ENCODE data around the gene TTC17.

The TTC17 gene

GRCh38 chr11:43504316-43504950, 145.7 kb downstream of the TTC17 start:
- Histone ChIP-seq H3K9me3 (ENCODE audit: control insufficient read depth, insufficient read depth, low read depth, low read length) (no peaks in the 10 kb centered on the region), H3K27me3 (ENCODE audit: control insufficient read depth, insufficient read depth, low read length) (no peaks in the 10 kb centered on the region), H3K4me3 (ENCODE audit: low read depth, low read length) (no peak overlapping the region), H3K4me1 (ENCODE audit: control insufficient read depth, insufficient read depth, low read length) (0 out of 2 replicates have a peak, but pooled peaks cover 3% of the 10 kb centered on the region), H3K9ac (ENCODE audit: low read length) (no peak overlapping the region), H3K27ac (ENCODE audit: low read depth, low read length) (no peak overlapping the region), H3K36me3 (ENCODE audit: control insufficient read depth, insufficient read depth, low read length) (no peaks in the 10 kb centered on the region)

DNA sequence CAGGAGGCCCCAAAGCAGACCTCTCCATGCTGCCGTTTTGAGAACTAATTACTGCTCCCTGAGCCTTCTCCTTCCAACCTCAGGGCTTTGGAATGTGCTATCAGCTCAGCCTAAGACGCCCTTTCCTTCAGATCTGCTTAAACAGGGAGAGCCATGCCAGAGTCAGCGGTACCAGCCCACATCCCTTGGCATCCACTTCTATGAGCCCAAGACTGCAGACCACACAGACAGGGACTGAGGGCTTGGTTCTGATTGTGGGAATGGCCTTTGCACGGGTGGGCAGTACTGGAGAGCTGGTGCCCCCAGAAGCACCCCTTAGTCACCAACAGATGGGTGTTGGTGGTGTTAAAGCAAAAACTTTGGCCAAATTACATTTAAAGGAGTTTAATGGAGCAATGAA, 146.5 kb downstream of the TTC17 start:
- Histone ChIP-seq H3K4me3 (ENCODE audit: low read depth, low read length) (no peak overlapping the region), H3K36me3 (ENCODE audit: control insufficient read depth, insufficient read depth, low read length) (no peaks in the 10 kb centered on the region), H3K4me1 (ENCODE audit: control insufficient read depth, insufficient read depth, low read length) (0 out of 2 replicates have a peak, but pooled peaks cover 3% of the 10 kb centered on the region), H3K9ac (ENCODE audit: low read length) (no peak overlapping the region), H3K27me3 (ENCODE audit: control insufficient read depth, insufficient read depth, low read length) (no peaks in the 10 kb centered on the region), H3K9me3 (ENCODE audit: control insufficient read depth, insufficient read depth, low read depth, low read length) (no peaks in the 10 kb centered on the region), H3K27ac (ENCODE audit: low read depth, low read length) (no peak overlapping the region)

DNA sequence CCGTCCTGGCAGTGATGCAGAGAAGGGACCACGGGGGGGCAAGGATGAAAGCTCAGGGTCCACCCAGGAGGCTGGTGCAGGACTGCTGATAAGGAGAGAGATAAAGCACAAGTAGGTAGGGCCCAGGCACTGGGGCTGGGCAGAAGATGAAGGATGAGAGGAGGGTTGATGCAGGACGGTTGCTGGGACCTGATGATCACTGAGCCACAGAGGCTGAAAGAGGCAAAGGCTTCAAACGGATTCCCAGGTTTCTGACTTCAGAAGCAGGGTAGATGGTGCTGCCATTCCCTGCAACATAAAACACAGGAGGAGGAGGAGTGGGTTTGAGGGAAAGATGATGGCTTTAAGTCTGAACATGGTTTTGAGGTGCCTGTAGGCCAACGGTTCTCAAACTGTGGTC, 148.5 kb downstream of the TTC17 start:
- Histone ChIP-seq H3K36me3 (ENCODE audit: control insufficient read depth, insufficient read depth, low read length) (no peaks in the 10 kb centered on the region), H3K4me1 (ENCODE audit: control insufficient read depth, insufficient read depth, low read length) (0 out of 2 replicates have a peak, but pooled peaks cover 3% of the 10 kb centered on the region)

DNA sequence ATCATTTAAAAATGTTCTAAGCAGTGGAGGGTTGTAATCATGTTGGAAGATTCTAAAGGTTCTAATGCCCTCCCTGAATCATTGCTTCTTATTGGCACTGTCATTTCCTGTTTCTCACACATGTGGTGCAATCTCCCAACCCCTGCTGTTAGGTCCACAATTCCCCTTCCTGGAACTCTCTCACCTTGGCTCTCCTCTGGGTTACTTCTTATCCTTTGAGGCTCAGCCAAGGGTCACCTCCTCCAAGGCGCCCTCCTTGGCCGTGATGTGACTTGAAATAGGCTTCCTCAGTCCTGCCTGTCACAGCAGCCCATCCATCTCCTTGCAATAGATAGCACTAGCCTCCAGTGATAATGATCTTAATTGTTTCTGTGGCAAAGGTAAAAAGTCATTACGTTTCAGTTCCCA, 149.8 kb downstream of the TTC17 start:
- Histone ChIP-seq H3K36me3 (ENCODE audit: control insufficient read depth, insufficient read depth, low read length) (no peaks in the 10 kb centered on the region), H3K9me3 (ENCODE audit: control insufficient read depth, insufficient read depth, low read depth, low read length) (no peaks in the 10 kb centered on the region), H3K9ac (ENCODE audit: low read length) (no peak overlapping the region), H3K27ac (ENCODE audit: low read depth, low read length) (no peak overlapping the region), H3K4me1 (ENCODE audit: control insufficient read depth, insufficient read depth, low read length) (0 out of 2 replicates have a peak, but pooled peaks cover 3% of the 10 kb centered on the region), H3K4me3 (ENCODE audit: low read depth, low read length) (no peak overlapping the region), H3K27me3 (ENCODE audit: control insufficient read depth, insufficient read depth, low read length) (no peaks in the 10 kb centered on the region)

More for the DNA sequence above, 148.5 kb downstream of the TTC17 start:
- no peak overlapping the region for H3K4me3 ChIP-seq (ENCODE audit: low read depth, low read length)
- H3K9me3 ChIP-seq (ENCODE audit: control insufficient read depth, insufficient read depth, low read depth, low read length) = no peaks in the 10 kb centered on the region
- H3K27ac ChIP-seq (ENCODE audit: low read depth, low read length) = no peak overlapping the region
- no peak overlapping the region for H3K9ac ChIP-seq (ENCODE audit: low read length)
- no peaks in the 10 kb centered on the region for H3K27me3 ChIP-seq (ENCODE audit: control insufficient read depth, insufficient read depth, low read length)

DNA sequence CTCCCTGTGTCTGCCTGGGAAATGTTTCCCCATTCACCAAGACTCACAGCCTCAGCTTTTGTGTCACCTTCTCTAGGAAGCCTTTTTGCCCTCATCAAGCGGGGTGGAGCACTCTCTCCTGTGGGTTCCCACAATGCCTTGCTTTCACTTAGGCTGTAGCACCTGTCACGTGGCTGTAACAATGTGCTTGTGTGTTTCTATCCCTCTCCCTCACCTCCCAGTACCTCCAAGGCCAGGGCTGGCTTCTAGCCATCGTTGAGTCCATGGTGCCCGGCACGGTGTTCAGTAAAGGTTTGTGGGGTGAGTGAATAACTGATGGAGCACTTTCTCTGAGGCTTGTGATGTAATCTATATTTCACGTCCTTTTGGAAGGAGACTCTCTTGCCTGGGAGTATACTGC, 153.2 kb downstream of the TTC17 start:
- no peaks in the 10 kb centered on the region for H3K9me3 ChIP-seq (ENCODE audit: control insufficient read depth, insufficient read depth, low read depth, low read length)
- no peak overlapping the region for H3K9ac ChIP-seq (ENCODE audit: low read length)
- no peaks in the 10 kb centered on the region for H3K36me3 ChIP-seq (ENCODE audit: control insufficient read depth, insufficient read depth, low read length)
- H3K27ac ChIP-seq (ENCODE audit: low read depth, low read length) = no peak overlapping the region
- H3K27me3 ChIP-seq (ENCODE audit: control insufficient read depth, insufficient read depth, low read length) = no peaks in the 10 kb centered on the region
- H3K4me1 ChIP-seq (ENCODE audit: control insufficient read depth, insufficient read depth, low read length) = 0 out of 2 replicates have a peak, but pooled peaks cover 3% of the 10 kb centered on the region
- no peak overlapping the region for H3K4me3 ChIP-seq (ENCODE audit: low read depth, low read length)

DNA sequence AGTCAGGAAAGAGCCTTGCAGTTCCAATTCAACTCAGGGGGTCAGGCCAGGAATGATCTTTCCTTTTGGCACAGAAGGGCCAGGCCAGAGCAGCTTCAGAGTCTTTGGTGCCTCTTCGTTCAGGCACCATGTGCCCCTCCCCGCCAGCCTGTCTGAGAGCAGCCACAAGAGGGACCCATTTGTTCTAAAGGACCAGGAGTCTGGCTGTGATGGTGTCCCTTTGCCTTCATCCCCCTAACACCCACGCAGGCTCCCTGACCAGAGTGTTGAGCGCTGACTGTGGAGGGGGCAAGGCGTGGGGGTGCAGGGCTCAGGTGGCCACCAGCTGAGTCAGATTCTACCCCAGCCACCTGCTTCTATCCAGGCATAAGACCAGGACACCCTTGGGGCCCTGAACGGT, 156.4 kb downstream of the TTC17 start:
- H3K27ac ChIP-seq (ENCODE audit: low read depth, low read length) = no peak overlapping the region
- no peak overlapping the region for H3K9ac ChIP-seq (ENCODE audit: low read length)
- no peaks in the 10 kb centered on the region for H3K9me3 ChIP-seq (ENCODE audit: control insufficient read depth, insufficient read depth, low read depth, low read length)
- no peaks in the 10 kb centered on the region for H3K4me1 ChIP-seq (ENCODE audit: control insufficient read depth, insufficient read depth, low read length)
- no peaks in the 10 kb centered on the region for H3K27me3 ChIP-seq (ENCODE audit: control insufficient read depth, insufficient read depth, low read length)
- no peak overlapping the region for H3K4me3 ChIP-seq (ENCODE audit: low read depth, low read length)
- H3K36me3 ChIP-seq (ENCODE audit: control insufficient read depth, insufficient read depth, low read length) = no peaks in the 10 kb centered on the region

- H3K4me3 ChIP-seq (ENCODE audit: low read depth, low read length) = no peak overlapping the region
- no peak overlapping the region for H3K27ac ChIP-seq (ENCODE audit: low read depth, low read length)
- H3K9ac ChIP-seq (ENCODE audit: low read length) = no peak overlapping the region
- H3K36me3 ChIP-seq (ENCODE audit: control insufficient read depth, insufficient read depth, low read length) = no peaks in the 10 kb centered on the region
- no peaks in the 10 kb centered on the region for H3K27me3 ChIP-seq (ENCODE audit: control insufficient read depth, insufficient read depth, low read length)
- H3K4me1 ChIP-seq (ENCODE audit: control insufficient read depth, insufficient read depth, low read length) = no peaks in the 10 kb centered on the region
- no peaks in the 10 kb centered on the region for H3K9me3 ChIP-seq (ENCODE audit: control insufficient read depth, insufficient read depth, low read depth, low read length)
Observed at GRCh38 chr11:43516316-43516850, 157.7 kb downstream of the TTC17 start.

DNA sequence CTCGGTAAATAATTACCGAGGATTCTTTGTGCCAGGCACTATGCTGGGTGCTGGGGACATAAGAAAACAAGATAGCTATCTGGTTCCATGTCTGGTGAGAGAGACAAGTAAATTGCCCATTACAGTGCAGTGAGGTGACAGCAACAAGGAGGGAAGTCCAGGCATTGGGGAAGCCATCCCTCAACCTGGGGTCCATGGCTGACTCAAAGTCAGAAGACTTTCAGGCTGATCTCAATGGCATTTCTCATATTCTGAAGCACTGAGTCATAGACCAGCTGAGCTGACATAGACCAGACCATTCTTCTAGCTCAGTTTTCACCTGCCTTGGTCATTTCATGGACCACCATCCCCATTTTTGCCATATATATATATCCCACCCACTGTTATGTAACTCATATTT, 158.8 kb downstream of the TTC17 start:
- no peaks in the 10 kb centered on the region for H3K36me3 ChIP-seq (ENCODE audit: control insufficient read depth, insufficient read depth, low read length)
- H3K4me3 ChIP-seq (ENCODE audit: low read depth, low read length) = no peak overlapping the region
- H3K27me3 ChIP-seq (ENCODE audit: control insufficient read depth, insufficient read depth, low read length) = peaks cover 4% of the 10 kb centered on the region; the same call in 1 of the 2 replicates
- no peak overlapping the region for H3K27ac ChIP-seq (ENCODE audit: low read depth, low read length)
- no peak overlapping the region for H3K9ac ChIP-seq (ENCODE audit: low read length)
- no peaks in the 10 kb centered on the region for H3K4me1 ChIP-seq (ENCODE audit: control insufficient read depth, insufficient read depth, low read length)
- no peaks in the 10 kb centered on the region for H3K9me3 ChIP-seq (ENCODE audit: control insufficient read depth, insufficient read depth, low read depth, low read length)

DNA sequence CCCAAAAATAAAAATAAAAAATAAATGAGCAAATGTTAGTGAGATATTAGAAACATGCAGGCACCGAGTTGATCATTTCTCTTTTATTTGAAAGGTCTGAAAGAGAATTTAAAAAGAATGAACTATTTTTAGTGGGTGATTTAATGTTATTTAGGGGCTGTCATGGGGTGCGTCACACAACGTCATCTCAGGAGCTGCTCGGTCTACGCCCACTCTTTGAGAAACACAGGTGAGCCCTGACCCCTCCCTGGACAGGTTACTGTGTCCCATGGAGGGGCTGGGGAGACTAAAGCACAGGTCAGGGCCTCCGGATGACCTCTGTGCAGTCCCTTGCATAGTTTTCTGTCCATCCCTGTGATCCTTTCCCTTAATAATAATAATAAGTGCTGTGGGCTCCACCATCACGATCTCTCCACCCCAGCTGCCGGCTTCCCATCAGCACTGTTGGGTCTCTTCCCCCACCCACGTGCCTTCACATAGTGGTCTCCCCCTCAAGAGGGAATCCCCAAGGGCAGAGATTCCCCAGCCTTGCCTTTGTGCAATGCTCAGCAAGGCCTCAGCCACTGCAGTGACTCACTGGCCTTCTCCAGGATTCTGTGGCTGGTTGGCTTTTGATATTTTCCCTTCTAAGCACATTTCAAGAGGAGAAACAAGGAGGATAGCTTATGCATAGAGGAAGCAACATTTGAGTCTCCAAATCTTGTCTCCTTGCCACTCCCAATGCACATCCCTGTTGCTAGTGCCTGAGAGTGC, 159.9 kb downstream of the TTC17 start:
- no peak overlapping the region for H3K4me3 ChIP-seq (ENCODE audit: low read depth, low read length)
- H3K27ac ChIP-seq (ENCODE audit: low read depth, low read length) = no peak overlapping the region
- H3K36me3 ChIP-seq (ENCODE audit: control insufficient read depth, insufficient read depth, low read length) = no peaks in the 10 kb centered on the region
- no peaks in the 10 kb centered on the region for H3K4me1 ChIP-seq (ENCODE audit: control insufficient read depth, insufficient read depth, low read length)
- H3K9ac ChIP-seq (ENCODE audit: low read length) = no peak overlapping the region
- peaks cover 12% of the 10 kb centered on the region; the same call in 1 of the 2 replicates for H3K27me3 ChIP-seq (ENCODE audit: control insufficient read depth, insufficient read depth, low read length)
- no peaks in the 10 kb centered on the region for H3K9me3 ChIP-seq (ENCODE audit: control insufficient read depth, insufficient read depth, low read depth, low read length)

DNA sequence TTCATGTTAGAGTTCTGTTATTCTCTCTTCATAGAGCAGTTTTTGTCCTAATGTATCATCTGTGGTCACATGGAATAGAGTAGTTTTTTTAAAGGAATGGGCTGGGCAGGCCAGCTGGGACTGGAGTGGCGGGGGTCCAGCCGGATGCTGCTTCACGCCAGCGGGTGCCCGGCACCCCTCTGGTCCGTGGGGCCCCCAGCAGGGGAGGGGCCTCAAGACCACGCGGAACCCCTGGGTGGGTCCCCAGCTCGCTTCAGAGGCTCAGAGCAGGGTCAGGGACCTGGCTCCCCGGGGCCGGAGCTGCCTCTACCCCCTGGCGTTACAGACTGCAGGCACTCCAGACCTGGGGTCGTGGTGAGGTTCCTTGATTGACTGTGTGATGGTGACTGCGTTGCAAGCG, 162.8 kb downstream of the TTC17 start:
- no peaks in the 10 kb centered on the region for H3K36me3 ChIP-seq (ENCODE audit: control insufficient read depth, insufficient read depth, low read length)
- no peak overlapping the region for H3K4me3 ChIP-seq (ENCODE audit: low read depth, low read length)
- no peaks in the 10 kb centered on the region for H3K4me1 ChIP-seq (ENCODE audit: control insufficient read depth, insufficient read depth, low read length)
- H3K27ac ChIP-seq (ENCODE audit: low read depth, low read length) = no peak overlapping the region
- peaks cover 15% of the 10 kb centered on the region; the same call in 1 of the 2 replicates for H3K27me3 ChIP-seq (ENCODE audit: control insufficient read depth, insufficient read depth, low read length)
- H3K9me3 ChIP-seq (ENCODE audit: control insufficient read depth, insufficient read depth, low read depth, low read length) = no peaks in the 10 kb centered on the region
- no peak overlapping the region for H3K9ac ChIP-seq (ENCODE audit: low read length)

- Histone ChIP-seq H3K9me3 (ENCODE audit: control insufficient read depth, insufficient read depth, low read depth, low read length) (no peaks in the 10 kb centered on the region), H3K4me1 (ENCODE audit: control insufficient read depth, insufficient read depth, low read length) (no peaks in the 10 kb centered on the region), H3K9ac (ENCODE audit: low read length) (no peak overlapping the region), H3K4me3 (ENCODE audit: low read depth, low read length) (no peak overlapping the region), H3K27ac (ENCODE audit: low read depth, low read length) (no peak overlapping the region), H3K36me3 (ENCODE audit: control insufficient read depth, insufficient read depth, low read length) (no peaks in the 10 kb centered on the region), H3K27me3 (ENCODE audit: control insufficient read depth, insufficient read depth, low read length) (peaks cover 15% of the 10 kb centered on the region; the same call in 1 of the 2 replicates)
Observed at GRCh38 chr11:43523632-43524031, 164.9 kb downstream of the TTC17 start.
